ENCODE data around the gene EPN3.

DNA sequence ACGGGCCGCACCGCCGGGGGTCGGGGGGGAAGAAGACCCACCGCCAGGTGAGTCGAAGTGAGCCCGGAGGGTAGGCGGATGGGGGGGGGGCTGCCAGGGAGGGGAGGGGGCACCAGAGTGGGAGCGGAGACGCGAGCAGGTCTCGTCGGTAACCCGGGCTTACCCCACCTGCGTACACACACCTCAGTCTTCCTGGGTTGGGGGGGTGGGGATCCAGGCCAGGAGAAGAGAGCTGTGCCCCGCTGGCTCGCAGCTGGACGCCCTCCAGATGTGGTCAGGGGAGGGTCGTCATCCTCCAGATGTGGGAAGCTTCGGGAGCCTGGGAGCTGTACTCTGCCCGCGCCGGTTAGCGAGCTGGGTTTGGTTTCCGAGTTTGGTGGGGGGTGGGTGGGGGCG is 29.2 kb downstream of the EPN3 start:
- TF ChIP-seq POLR2A (IDR thresholded peaks at IDR 0.05; ENCODE audit: borderline replicate concordance, extremely low read depth, insufficient read depth, insufficient read length), result no peak
- TF ChIP-seq, protein P1, sequence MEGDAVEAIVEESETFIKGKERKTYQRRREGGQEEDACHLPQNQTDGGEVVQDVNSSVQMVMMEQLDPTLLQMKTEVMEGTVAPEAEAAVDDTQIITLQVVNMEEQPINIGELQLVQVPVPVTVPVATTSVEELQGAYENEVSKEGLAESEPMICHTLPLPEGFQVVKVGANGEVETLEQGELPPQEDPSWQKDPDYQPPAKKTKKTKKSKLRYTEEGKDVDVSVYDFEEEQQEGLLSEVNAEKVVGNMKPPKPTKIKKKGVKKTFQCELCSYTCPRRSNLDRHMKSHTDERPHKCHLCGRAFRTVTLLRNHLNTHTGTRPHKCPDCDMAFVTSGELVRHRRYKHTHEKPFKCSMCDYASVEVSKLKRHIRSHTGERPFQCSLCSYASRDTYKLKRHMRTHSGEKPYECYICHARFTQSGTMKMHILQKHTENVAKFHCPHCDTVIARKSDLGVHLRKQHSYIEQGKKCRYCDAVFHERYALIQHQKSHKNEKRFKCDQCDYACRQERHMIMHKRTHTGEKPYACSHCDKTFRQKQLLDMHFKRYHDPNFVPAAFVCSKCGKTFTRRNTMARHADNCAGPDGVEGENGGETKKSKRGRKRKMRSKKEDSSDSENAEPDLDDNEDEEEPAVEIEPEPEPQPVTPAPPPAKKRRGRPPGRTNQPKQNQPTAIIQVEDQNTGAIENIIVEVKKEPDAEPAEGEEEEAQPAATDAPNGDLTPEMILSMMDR (IDR thresholded peaks at IDR 0.05 in 2 of 3, conservative IDR thresholded peaks at IDR 0.05 in 1 of 3; ENCODE audit: borderline replicate concordance in 1 of 3, insufficient read depth in 1 of 3, low read depth in 2 of 3, low read length in 2 of 3), result no peak
- TF ChIP-seq EZH2 (IDR thresholded peaks at IDR 0.05), result no peak
- no peak for TF ChIP-seq EZH2phosphoT487 (IDR thresholded peaks at IDR 0.05; ENCODE audit: borderline replicate concordance)
- TF ChIP-seq POLR2AphosphoS5 (IDR thresholded peaks at IDR 0.05; ENCODE audit: low read depth, low read length), result no peak
- TF ChIP-seq, protein P2, sequence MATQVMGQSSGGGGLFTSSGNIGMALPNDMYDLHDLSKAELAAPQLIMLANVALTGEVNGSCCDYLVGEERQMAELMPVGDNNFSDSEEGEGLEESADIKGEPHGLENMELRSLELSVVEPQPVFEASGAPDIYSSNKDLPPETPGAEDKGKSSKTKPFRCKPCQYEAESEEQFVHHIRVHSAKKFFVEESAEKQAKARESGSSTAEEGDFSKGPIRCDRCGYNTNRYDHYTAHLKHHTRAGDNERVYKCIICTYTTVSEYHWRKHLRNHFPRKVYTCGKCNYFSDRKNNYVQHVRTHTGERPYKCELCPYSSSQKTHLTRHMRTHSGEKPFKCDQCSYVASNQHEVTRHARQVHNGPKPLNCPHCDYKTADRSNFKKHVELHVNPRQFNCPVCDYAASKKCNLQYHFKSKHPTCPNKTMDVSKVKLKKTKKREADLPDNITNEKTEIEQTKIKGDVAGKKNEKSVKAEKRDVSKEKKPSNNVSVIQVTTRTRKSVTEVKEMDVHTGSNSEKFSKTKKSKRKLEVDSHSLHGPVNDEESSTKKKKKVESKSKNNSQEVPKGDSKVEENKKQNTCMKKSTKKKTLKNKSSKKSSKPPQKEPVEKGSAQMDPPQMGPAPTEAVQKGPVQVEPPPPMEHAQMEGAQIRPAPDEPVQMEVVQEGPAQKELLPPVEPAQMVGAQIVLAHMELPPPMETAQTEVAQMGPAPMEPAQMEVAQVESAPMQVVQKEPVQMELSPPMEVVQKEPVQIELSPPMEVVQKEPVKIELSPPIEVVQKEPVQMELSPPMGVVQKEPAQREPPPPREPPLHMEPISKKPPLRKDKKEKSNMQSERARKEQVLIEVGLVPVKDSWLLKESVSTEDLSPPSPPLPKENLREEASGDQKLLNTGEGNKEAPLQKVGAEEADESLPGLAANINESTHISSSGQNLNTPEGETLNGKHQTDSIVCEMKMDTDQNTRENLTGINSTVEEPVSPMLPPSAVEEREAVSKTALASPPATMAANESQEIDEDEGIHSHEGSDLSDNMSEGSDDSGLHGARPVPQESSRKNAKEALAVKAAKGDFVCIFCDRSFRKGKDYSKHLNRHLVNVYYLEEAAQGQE (IDR thresholded peaks at IDR 0.05; ENCODE audit: low read depth), result no peak
- no peak for TF ChIP-seq SP1 (IDR thresholded peaks at IDR 0.05; ENCODE audit: low read depth)
- TF ChIP-seq ELF1 (IDR thresholded peaks at IDR 0.05; ENCODE audit: borderline replicate concordance, low read depth), result no peak
- TF ChIP-seq YY1 (IDR thresholded peaks at IDR 0.05; ENCODE audit: extremely low read depth, insufficient replicate concordance, low read depth, low read length), result no peak
- TF ChIP-seq, protein P3, sequence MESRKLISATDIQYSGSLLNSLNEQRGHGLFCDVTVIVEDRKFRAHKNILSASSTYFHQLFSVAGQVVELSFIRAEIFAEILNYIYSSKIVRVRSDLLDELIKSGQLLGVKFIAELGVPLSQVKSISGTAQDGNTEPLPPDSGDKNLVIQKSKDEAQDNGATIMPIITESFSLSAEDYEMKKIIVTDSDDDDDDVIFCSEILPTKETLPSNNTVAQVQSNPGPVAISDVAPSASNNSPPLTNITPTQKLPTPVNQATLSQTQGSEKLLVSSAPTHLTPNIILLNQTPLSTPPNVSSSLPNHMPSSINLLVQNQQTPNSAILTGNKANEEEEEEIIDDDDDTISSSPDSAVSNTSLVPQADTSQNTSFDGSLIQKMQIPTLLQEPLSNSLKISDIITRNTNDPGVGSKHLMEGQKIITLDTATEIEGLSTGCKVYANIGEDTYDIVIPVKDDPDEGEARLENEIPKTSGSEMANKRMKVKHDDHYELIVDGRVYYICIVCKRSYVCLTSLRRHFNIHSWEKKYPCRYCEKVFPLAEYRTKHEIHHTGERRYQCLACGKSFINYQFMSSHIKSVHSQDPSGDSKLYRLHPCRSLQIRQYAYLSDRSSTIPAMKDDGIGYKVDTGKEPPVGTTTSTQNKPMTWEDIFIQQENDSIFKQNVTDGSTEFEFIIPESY (IDR thresholded peaks at IDR 0.05; ENCODE audit: extremely low read depth, insufficient replicate concordance, low read length), result no peak
- TF ChIP-seq EGR1 (IDR thresholded peaks at IDR 0.05; ENCODE audit: low read depth), result no peak
- TF ChIP-seq RAD21 (IDR thresholded peaks at IDR 0.05; ENCODE audit: low read depth), result no peak
